ENCODE results near the gene PDIA5. TPM values are rescaled to one million over a fixed set of nuclear protein-coding genes. Genes with fewer than 3 reads are reported as not detected.

Gene PDIA5
- total RNA-seq, 1 experiment from 2014 or later = 28.6 TPM

- H3K27ac ChIP-seq (ENCODE audit: low read depth, low read length, poor library complexity, severe bottlenecking) = no peak overlapping the region
- CTCF ChIA-PET = no interaction called here
- no TSS peak for BruUV-seq (replicated peaks)
- peaks cover 10% of the 10 kb centered on the region for H3K36me3 ChIP-seq (ENCODE audit: insufficient read depth, low read length, poor library complexity, severe bottlenecking)
- TF ChIP-seq EZH2 (IDR thresholded peaks at IDR 0.05; ENCODE audit: borderline replicate concordance, low read depth, low read length, poor library complexity, severe bottlenecking) (no peak), CTCF (conservative IDR thresholded peaks at IDR 0.05; ENCODE audit: low read depth, low read length) (no peak)
- no peak for DNase-seq (ENCODE audit: low spot score)
- H3K9me3 ChIP-seq (ENCODE audit: low read depth, low read length, poor library complexity, severe bottlenecking) = no peaks in the 10 kb centered on the region
- peaks cover 9% of the 10 kb centered on the region for H3K4me1 ChIP-seq (ENCODE audit: insufficient read depth, low read length, poor library complexity, severe bottlenecking)
- intact Hi-C loops (cut with micrococcal nuclease; ENCODE audit: unreplicated experiment) = no loop called here
- H3K4me3 ChIP-seq (ENCODE audit: low read depth, low read length, poor library complexity, severe bottlenecking) = no peak overlapping the region
- no peaks in the 10 kb centered on the region for H3K27me3 ChIP-seq (replicated peaks; ENCODE audit: insufficient read depth, low read depth, low read length, poor library complexity)
- POLR2A ChIA-PET (ENCODE audit: low non-redundant PET) = no interaction called here
Measured at GRCh38 chr3:123129532-123129931, 62.7 kb downstream of the PDIA5 start.

- CTCF ChIA-PET = no interaction called here
- peaks cover 9% of the 10 kb centered on the region for H3K4me1 ChIP-seq (ENCODE audit: insufficient read depth, low read length, poor library complexity, severe bottlenecking)
- no peak overlapping the region for H3K4me3 ChIP-seq (ENCODE audit: low read depth, low read length, poor library complexity, severe bottlenecking)
- intact Hi-C loops (cut with micrococcal nuclease; ENCODE audit: unreplicated experiment) = no loop called here
- no peaks in the 10 kb centered on the region for H3K9me3 ChIP-seq (ENCODE audit: low read depth, low read length, poor library complexity, severe bottlenecking)
- TF ChIP-seq EZH2 (IDR thresholded peaks at IDR 0.05; ENCODE audit: borderline replicate concordance, low read depth, low read length, poor library complexity, severe bottlenecking) (no peak), CTCF (conservative IDR thresholded peaks at IDR 0.05; ENCODE audit: low read depth, low read length) (no peak)
- H3K36me3 ChIP-seq (ENCODE audit: insufficient read depth, low read length, poor library complexity, severe bottlenecking) = peaks cover 11% of the 10 kb centered on the region
- no peaks in the 10 kb centered on the region for H3K27me3 ChIP-seq (replicated peaks; ENCODE audit: insufficient read depth, low read depth, low read length, poor library complexity)
- no peak overlapping the region for H3K27ac ChIP-seq (ENCODE audit: low read depth, low read length, poor library complexity, severe bottlenecking)
- DNase-seq (ENCODE audit: low spot score) = no peak
- BruUV-seq (replicated peaks) = no TSS peak
- POLR2A ChIA-PET (ENCODE audit: low non-redundant PET) = no interaction called here
Measured at GRCh38 chr3:123130079-123130750, 63.4 kb downstream of the PDIA5 start.

- no peak for DNase-seq (ENCODE audit: low spot score)
- no peak overlapping the region for H3K4me3 ChIP-seq (ENCODE audit: low read depth, low read length, poor library complexity, severe bottlenecking)
- peaks cover 11% of the 10 kb centered on the region for H3K36me3 ChIP-seq (ENCODE audit: insufficient read depth, low read length, poor library complexity, severe bottlenecking)
- TF ChIP-seq EZH2 (IDR thresholded peaks at IDR 0.05; ENCODE audit: borderline replicate concordance, low read depth, low read length, poor library complexity, severe bottlenecking) (no peak), CTCF (conservative IDR thresholded peaks at IDR 0.05; ENCODE audit: low read depth, low read length) (no peak)
- ChIA-PET POLR2A (ENCODE audit: low non-redundant PET) (no interaction called here), CTCF (no interaction called here)
- BruUV-seq (replicated peaks) = no TSS peak
- H3K9me3 ChIP-seq (ENCODE audit: low read depth, low read length, poor library complexity, severe bottlenecking) = no peaks in the 10 kb centered on the region
- no peaks in the 10 kb centered on the region for H3K27me3 ChIP-seq (replicated peaks; ENCODE audit: insufficient read depth, low read depth, low read length, poor library complexity)
- H3K27ac ChIP-seq (ENCODE audit: low read depth, low read length, poor library complexity, severe bottlenecking) = no peak overlapping the region
- H3K4me1 ChIP-seq (ENCODE audit: insufficient read depth, low read length, poor library complexity, severe bottlenecking) = peaks cover 13% of the 10 kb centered on the region
- intact Hi-C loops (cut with micrococcal nuclease; ENCODE audit: unreplicated experiment) = no loop called here
Measured at GRCh38 chr3:123134671-123135070, 67.8 kb downstream of the PDIA5 start.

All from A673 (cell line).